Renal cortex interstitium (tissue), 11 donors: ENCODE measurements around the gene SLC27A6. TPM values are rescaled to one million over a fixed set of nuclear protein-coding genes. Genes with fewer than 3 reads are reported as not detected.
"Not testable (repeated sequence)": the region's sequence is repeated elsewhere in the genome, so short reads cannot be mapped to it uniquely, and the experiment has no call there.

Experiments
- DNase-seq, 11 donors: peaks; one replicate each; pipeline ENCODE4 v3.0.0-alpha.2; 2013; ENCODE audit warnings: low read depth in 9 of 11, low spot score in 4 of 11; ENCODE audit errors: extremely low read depth in 1 of 11
- polyA plus RNA-seq, 3 donors: library from polyadenylated mRNA; unstranded; fragments of 120-200 nt; gene quantifications; one replicate each; pipeline ENCODE4 v1.2.1, GENCODE V29; 2013; ENCODE audit not compliant: insufficient read length in 3 of 3

The SLC27A6 gene
- polyA plus RNA-seq, 3 donors, result 1.4 to 1.7 (median 1.4) TPM

GRCh38 chr5:128979761-128980160 lies 14.5 kb downstream of the SLC27A6 start:
- no peak for DNase-seq

- no peak for DNase-seq
Observed at GRCh38 chr5:128980917-128981316, 15.6 kb downstream of the SLC27A6 start.

DNA sequence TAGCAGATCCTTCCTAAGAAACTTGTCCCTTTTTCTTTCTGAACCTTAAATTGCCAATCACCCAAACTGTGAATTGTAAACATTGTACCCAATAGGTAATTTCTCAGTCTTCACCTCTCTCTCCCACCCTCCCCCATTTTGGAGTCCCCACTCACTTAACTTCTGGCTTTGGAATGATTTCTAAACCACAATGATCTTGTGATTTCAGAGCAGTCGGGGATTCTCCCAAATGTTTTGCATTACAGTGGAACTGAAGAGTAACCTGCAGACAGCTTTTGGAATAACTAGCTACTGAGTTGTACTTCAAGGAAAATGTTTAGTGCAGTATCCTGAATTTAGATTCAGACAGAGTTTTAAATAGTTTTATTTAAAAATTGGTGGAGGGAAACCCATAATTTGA lies 19.2 kb downstream of the SLC27A6 start:
- no peak for DNase-seq

- no peak for DNase-seq
Observed at GRCh38 chr5:128988476-128988875, 23.2 kb downstream of the SLC27A6 start.

DNA sequence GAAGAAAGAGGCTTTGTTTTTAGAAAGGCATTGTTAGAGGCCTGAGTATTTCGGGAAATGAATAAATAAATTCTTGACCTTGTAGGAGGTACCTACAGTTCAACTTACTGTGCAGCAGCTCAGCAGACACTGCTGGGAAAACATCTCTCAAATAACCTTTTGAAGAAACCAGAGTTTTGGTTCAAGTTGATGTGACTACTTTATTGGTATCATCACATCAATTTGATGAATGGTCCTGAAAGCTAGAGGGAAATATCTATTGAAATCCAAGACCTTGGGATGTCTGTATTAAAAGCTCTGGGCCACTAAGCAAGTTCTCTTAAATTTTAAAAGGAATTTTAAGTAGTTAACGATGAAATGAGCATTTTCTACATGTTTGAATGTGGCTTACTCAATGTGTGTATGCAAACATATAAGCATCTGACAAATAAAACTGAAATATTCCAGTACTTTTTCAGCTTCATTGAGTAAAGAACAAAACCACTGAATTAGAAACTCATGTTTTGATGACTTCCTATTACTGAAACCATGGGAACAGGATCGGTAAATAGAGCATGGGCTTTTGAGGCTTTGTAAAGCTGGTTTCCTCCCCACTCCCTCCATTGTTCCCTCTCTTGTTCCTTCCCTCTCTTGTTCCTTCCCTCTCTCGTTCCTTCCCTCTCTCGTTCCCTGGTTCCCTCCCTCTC lies 36.7 kb downstream of the SLC27A6 start:
- DNase-seq, result peak in 5 of 11 donors; percentile 13 to 42 (median 23)

DNA sequence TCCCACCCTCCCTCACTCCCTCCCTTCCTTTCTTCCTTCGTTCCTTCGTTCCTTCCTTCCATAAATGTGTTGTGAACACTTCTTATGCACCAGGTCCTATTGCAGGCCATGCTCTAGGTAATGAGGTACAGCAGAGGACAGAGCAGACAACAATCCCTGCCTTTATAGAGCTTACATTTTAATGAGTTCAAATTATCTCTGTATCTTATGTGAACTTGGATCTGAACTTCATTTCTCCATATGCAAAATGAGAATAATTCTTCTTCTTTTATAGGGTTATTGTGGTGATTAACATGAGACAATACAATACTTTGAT lies 37.2 kb downstream of the SLC27A6 start:
- DNase-seq, result no peak

- peak in 1 of 11 donors; percentile 7 for DNase-seq
Observed at GRCh38 chr5:129003232-129003631, 37.9 kb downstream of the SLC27A6 start.

DNA sequence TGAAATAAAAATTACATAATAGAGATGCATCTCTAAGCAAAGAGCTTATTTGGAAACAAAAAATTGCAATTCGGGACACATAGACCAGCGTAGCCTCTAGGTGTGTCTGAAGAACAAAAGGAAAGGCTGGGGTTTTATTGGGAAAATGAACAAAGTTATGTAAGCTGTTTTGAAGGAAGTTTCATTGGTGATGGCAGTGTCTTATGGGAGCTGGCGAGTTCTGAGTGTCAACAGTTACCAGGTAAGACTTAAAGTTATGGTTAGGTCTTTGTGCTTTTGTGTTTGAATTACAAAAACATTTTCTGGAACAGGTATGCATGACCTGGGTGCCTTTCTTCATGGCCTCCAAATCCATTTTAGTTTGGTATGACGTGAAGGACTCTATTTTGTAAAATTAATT lies 48.9 kb downstream of the SLC27A6 start:
- DNase-seq, result no peak

DNA sequence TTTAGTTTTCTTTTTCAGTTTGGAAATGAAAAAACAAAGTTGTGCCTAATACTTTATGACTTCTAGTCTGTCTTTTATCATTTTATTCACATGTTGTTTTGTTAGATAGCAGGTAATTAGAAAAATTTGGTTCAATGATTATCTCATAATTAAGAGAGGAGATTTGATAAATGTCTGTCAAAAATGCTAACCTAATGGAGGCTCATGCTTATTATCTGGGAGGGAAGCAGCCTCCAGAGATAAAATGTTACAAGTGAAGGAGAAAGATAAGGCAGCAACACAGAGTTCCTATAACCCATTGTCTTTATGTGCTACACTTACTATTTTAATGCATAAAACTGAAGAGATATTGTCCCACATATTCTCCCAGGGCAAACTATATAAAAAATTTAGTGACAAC lies 53.5 kb downstream of the SLC27A6 start:
- DNase-seq, result no peak

DNA sequence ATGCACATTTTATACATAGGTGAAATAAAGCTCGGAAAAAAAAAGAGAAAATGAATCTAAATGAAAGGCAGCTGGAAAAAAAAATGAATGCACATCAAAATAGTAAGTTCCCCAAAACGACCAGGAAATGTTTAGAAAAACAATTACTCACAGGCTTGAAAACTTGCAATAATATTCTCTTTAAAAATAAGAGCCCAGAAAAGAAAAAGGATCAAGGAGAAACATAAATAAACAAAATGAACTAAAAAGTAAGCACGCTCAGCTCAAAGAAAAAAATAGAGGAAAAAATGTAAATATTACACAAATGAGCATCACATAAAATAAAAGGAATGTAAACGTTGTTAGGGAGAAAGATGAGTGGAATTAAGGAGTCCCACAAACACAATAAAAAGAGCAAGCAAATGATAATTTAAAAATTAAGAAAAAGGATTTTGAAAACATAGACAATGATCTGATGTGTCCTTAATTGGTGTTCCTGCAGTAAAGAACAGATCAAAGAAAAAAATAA lies 54.2 kb downstream of the SLC27A6 start:
- DNase-seq, result no peak

DNA sequence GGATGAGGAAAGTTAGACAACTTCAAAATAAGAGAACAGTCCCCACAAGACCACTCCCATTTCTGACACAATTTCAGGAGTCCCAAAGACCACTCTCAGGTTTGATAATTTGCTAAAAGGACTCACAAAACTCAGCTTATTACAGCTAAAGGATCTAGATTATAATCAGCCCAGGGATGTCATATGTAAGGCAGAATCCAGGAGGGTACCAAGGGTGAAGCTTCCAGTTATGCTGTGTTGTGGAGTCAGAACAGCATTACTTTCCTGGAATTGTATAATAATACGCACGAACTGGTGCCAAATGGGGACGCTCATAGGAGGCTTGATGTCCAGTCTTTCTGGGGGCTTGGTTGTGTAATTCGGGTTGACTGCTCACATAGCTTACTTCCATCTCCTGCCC lies 55.4 kb downstream of the SLC27A6 start:
- no peak for DNase-seq

GRCh38 chr5:129021744-129022143 lies 56.5 kb downstream of the SLC27A6 start:
- DNase-seq, result no peak

DNA sequence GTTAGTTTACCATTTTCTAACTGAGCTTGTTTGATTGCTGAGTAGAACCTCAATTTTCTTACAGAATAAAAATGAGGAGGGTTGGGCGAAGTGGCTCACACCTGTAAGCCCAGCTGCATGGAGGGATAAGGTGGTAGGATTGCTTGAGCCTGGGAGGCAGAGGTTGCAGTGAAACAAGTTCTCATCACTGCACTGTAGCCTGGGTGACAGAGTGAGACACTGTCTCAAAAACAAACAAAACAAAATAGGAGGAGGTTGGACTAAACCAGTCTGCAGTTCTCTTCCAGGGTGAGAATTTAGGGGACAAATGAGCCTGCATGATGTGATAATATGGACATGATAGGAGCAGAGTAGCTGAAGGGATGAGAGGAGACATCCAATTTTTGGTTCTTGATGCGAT lies 57.3 kb downstream of the SLC27A6 start:
- DNase-seq, result no peak

GRCh38 chr5:129027260-129027659 lies 62.0 kb downstream of the SLC27A6 start:
- no peak for DNase-seq

- no peak for DNase-seq
Observed at GRCh38 chr5:129031886-129032683, 66.8 kb downstream of the SLC27A6 start.

GRCh38 chr5:129036257-129036656 lies 71.0 kb downstream of the SLC27A6 start:
- DNase-seq, result not testable (repeated sequence)

DNA sequence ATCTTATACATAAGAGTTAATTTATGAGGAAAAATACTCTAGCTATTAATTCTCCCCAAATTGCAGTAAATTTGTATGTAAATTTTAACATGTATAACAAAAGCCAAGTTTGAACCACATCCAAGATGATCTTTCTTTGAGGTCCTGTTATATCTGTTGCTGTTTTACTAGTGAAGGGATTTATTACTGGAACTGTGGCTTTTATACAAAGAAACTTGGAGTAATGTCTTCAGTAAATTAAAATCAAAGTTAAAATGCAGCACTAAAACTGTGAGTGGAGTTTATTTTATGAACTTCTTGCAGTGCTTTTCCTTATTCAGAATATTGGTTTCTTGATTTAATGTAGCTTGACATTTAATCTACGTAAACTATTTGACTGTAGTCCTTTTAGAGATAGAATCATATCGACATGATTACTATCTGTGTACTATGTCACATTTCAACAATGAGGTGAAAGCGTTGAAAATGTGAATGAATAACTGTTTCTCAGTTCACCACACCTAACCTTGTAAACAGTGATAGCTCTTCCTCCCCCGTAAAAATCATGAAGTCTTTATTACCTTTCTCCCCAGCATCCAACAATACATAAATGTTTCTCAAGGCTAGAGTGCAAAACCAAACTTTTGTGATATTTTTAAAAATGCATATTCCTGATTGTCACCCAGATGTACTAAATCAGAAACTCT lies 76.1 kb downstream of the SLC27A6 start:
- peak in 10 of 11 donors; percentile 27 to 72 (median 42) for DNase-seq

DNA sequence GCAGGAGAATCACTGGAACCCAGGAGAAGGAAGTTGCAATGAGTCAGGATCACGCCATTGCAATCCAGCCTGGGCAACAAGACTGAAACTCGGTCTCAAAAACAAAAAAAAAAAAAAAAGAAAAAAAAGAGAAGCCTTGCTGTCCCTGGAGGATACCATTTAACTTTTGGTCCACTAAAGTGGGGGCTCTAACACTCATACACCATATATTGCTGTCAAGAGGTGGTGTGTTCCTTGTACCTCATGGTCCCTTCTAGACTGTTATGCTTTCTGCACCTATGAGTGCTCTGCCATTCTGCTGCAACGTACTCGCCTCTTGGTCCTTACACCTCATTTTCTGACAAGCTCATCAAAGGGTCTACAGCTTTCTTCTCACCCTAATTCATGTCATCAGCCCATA lies 77.0 kb downstream of the SLC27A6 start:
- no peak for DNase-seq

DNA sequence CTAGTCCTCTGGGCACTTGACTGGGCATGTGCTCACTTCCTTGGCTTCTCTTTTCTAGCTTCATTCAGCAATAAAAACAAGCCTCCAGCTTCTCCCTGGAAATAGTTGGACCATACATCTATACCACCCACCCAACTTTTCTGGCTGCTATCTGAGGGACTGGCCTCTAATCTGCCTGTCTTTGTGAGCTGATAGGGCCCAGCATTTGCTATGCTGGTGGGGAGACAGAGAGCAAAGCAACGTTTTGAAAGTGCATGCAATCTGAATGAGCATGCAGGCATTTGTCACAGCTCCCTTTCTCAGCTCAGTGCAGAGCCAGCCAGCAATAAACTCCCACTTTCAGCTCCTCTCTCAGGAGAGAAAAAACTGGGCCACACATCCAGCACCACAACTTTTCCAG lies 78.6 kb downstream of the SLC27A6 start:
- DNase-seq, result no peak

GRCh38 chr5:129046151-129046550 lies 80.9 kb downstream of the SLC27A6 start:
- DNase-seq, result no peak
